GM08714 (cell line): ENCODE results near the gene CHD9.

ENCODE experiments used
- H3K4me3 ChIP-seq: fragments of 200-500 bp; sonication (Bioruptor generic); 2 replicates; pipeline ENCODE4 v1.5.1; 2014; ENCODE audit warnings: mild to moderate bottlenecking, low read length, inconsistent platforms
- ZNF274 ChIP-seq: IDR thresholded peaks from 2 replicates; pipeline ENCODE4 v1.6.1; 2012; ENCODE audit warnings: mild to moderate bottlenecking, low read depth, low read length

CHD9 gene

GRCh38 chr16:53187775-53188174 lies 133.0 kb downstream of the CHD9 start:
- no peak for TF ChIP-seq ZNF274
- H3K4me3 ChIP-seq, result no peak overlapping the region

GRCh38 chr16:53191413-53191812 lies 136.6 kb downstream of the CHD9 start:
- no peak for TF ChIP-seq ZNF274

GRCh38 chr16:53198933-53199332 lies 144.1 kb downstream of the CHD9 start:
- TF ChIP-seq ZNF274, result no peak

More at GRCh38 chr16:53191413-53191812, 136.6 kb downstream of the CHD9 start:
- no peak overlapping the region for H3K4me3 ChIP-seq

GRCh38 chr16:53201900-53202299 lies 147.1 kb downstream of the CHD9 start:
- no peak for TF ChIP-seq ZNF274
- H3K4me3 ChIP-seq, result no peak overlapping the region

More at GRCh38 chr16:53198933-53199332, 144.1 kb downstream of the CHD9 start:
- H3K4me3 ChIP-seq, result no peak overlapping the region

GRCh38 chr16:53202398-53202797 lies 147.6 kb downstream of the CHD9 start:
- no peak for TF ChIP-seq ZNF274

GRCh38 chr16:53207810-53208752 lies 153.3 kb downstream of the CHD9 start:
- H3K4me3 ChIP-seq, result peak overlapping the region; percentile 99
- TF ChIP-seq ZNF274, result no peak

More at GRCh38 chr16:53202398-53202797, 147.6 kb downstream of the CHD9 start:
- no peak overlapping the region for H3K4me3 ChIP-seq

GRCh38 chr16:53209429-53209828 lies 154.6 kb downstream of the CHD9 start:
- no peak for TF ChIP-seq ZNF274
- peak overlapping the region; percentile 99 for H3K4me3 ChIP-seq

GRCh38 chr16:53209877-53210276 lies 155.1 kb downstream of the CHD9 start:
- TF ChIP-seq ZNF274, result no peak
- peak overlapping the region; percentile 99 for H3K4me3 ChIP-seq

GRCh38 chr16:53211253-53211652 lies 156.5 kb downstream of the CHD9 start:
- no peak for TF ChIP-seq ZNF274
- H3K4me3 ChIP-seq, result peak overlapping the region; percentile 99; the same call in 1 of the 2 replicates

- no peak for TF ChIP-seq ZNF274
- peak overlapping the region; percentile 31; the same call in 1 of the 2 replicates for H3K4me3 ChIP-seq
Measured at GRCh38 chr16:53212893-53213223, 158.1 kb downstream of the CHD9 start.

GRCh38 chr16:53213542-53213941 lies 158.8 kb downstream of the CHD9 start:
- H3K4me3 ChIP-seq, result no peak overlapping the region; the same call in 1 of the 2 replicates
- TF ChIP-seq ZNF274, result no peak

- no peak overlapping the region for H3K4me3 ChIP-seq
- TF ChIP-seq ZNF274, result no peak
Measured at GRCh38 chr16:53216798-53217197, 162.0 kb downstream of the CHD9 start.

GRCh38 chr16:53219371-53219770 lies 164.6 kb downstream of the CHD9 start:
- no peak overlapping the region for H3K4me3 ChIP-seq

GRCh38 chr16:53219795-53220454 lies 165.1 kb downstream of the CHD9 start:
- H3K4me3 ChIP-seq, result no peak overlapping the region
- TF ChIP-seq ZNF274, result no peak

More at GRCh38 chr16:53219371-53219770, 164.6 kb downstream of the CHD9 start:
- TF ChIP-seq ZNF274, result no peak

GRCh38 chr16:53220585-53220984 lies 165.8 kb downstream of the CHD9 start:
- TF ChIP-seq ZNF274, result no peak
- H3K4me3 ChIP-seq, result no peak overlapping the region
